ENCODE measurements around the gene TTLL5.

Gene TTLL5

DNA sequence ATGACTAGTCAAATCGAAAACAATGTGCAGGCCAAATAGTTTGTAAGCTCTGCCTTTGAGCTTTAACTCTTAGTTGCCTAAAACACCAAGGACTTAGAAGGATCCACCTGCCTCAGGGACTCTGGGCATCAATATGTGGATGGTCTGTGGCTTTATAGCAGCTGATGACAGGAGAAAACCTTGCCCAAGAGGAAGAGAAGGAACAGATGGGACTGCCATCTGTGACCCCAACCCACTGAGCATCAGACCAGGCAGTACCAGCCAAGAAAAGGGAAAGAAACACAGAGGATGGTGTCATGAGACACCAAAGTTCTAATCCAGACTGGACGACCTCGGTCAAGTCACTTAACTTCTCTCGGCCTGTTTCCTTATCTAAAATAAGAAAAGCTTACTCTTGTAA is 308.1 kb downstream of the TTLL5 start:
- DNase-seq (ENCODE audit: low read depth, low spot score), result no peak

DNA sequence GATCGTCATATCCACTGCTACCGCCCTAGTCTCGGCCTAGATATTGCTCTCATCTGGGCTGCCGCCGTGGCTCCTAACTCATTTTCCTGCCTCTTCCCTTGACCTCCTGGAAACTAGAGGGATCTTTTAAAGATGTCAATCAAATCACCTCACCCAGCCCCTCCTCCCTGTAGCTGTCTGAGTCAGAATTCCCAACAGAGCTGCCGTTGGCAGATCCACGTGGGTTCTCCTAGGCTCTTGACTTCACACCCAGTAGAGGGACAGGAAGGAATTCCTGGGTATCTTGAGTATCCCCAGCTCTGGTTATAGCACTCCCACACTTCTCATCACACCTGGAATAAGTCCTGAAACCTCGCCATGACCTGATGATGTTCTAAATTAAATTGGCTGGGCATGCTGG is 308.8 kb downstream of the TTLL5 start:
- no peak for DNase-seq (ENCODE audit: low read depth, low spot score)

DNA sequence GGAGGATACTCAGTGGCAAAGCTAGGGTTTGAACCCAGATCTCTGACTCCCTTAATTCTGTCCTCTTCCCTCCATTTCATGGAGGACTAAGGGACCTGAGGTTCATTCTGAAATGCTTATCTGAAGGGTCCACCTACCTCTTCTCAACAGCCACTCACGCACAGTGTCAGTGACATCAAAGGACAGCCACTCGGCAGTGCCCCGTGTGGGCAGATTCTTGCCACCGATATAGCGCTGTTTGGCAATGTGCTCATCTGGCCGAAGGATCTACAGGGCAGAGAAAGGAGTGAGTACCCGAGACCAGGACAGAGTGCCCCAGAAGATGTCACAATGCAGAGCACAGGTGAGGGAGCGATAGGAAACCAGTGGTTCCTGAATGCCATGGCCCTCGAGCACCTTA is 309.9 kb downstream of the TTLL5 start:
- no peak for DNase-seq (ENCODE audit: low read depth, low spot score)

DNA sequence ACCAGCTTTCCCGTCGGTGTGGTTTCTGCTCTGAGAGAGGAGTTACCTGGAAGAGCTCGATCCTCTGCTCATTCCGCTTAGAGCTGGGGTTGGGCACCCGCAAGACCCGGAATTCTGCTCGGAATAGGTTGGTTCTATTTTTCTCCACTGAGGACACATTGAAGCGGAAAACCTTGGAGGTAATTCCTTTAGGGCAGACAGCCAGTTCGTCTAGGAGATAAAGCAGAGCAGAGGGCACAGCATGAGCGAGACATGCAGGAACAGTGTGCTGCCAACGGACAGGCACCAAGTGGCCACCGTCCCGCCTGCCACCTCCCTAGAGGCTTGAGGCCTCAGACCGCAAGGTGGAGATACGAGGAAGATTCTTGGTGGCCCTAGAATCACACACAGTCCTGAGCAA is 310.5 kb downstream of the TTLL5 start:
- DNase-seq (ENCODE audit: low read depth, low spot score), result no peak

DNA sequence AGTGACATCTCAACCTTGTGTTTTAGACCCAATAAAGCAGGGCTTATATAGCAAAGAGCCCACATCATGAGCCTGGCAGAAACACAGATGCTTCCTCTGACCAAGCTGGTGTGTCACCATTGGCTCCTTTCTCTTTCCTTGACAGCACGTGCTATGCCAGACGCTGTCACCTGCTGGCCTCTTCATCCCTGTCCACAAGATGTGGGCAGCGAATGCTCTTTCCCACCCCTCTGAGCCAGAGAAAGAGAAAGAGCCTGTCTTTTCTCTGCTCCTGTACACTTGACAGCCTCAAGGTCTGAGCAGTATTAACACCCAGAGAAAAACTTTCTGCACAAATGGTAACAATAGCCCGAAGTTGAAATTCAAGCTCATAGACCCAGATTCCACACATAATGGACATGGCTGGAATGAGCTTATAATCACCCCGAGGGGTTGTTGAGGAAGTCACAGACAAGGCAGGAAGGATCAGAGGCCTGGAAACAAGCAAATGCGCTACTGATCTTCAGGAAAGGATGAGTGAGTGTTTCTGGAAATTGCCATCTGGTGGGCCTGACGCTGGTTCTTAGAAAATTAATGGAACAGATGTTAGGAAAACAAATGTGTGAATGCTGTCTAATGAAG is 311.9 kb downstream of the TTLL5 start:
- peak; percentile 28 for DNase-seq (ENCODE audit: low read depth, low spot score)

- no peak for DNase-seq (ENCODE audit: low read depth, low spot score)
Measured at GRCh38 chr14:75976826-75977581, 316.0 kb downstream of the TTLL5 start.

- no peak for DNase-seq (ENCODE audit: low read depth, low spot score)
Measured at GRCh38 chr14:75977582-75977943, 316.5 kb downstream of the TTLL5 start.

DNA sequence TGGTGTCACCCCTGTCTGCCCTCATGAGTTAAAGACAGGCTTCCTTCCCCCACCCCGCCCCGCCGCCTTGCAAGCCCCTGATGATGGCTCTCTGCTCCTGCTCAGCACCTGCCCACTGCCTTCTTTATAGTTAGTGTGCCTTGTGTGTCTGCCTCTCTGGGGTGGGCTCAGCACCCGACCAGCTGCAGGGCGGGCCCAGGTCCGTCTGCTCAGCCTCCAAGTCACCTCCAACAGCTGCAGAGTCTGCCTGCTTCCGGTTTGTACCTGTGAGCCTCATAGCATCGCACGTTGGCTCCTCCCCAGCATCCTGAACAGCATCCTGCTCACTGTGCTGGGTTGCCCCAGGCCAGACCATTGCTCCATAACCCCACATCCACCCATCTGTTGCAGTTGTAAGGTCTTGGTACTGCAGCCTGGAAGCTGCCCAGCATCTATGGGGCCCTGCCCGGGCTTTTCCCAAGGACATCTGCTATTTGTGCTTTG is 317.2 kb downstream of the TTLL5 start:
- no peak for DNase-seq (ENCODE audit: low read depth, low spot score)

GRCh38 chr14:75979071-75979571 is 318.1 kb downstream of the TTLL5 start:
- DNase-seq (ENCODE audit: low read depth, low spot score), result peak; percentile 61

GRCh38 chr14:75979648-75980565 is 318.9 kb downstream of the TTLL5 start:
- DNase-seq (ENCODE audit: low read depth, low spot score), result no peak

- DNase-seq (ENCODE audit: low read depth, low spot score), result peak; percentile 54
Measured at GRCh38 chr14:75980856-75981255, 319.8 kb downstream of the TTLL5 start.

DNA sequence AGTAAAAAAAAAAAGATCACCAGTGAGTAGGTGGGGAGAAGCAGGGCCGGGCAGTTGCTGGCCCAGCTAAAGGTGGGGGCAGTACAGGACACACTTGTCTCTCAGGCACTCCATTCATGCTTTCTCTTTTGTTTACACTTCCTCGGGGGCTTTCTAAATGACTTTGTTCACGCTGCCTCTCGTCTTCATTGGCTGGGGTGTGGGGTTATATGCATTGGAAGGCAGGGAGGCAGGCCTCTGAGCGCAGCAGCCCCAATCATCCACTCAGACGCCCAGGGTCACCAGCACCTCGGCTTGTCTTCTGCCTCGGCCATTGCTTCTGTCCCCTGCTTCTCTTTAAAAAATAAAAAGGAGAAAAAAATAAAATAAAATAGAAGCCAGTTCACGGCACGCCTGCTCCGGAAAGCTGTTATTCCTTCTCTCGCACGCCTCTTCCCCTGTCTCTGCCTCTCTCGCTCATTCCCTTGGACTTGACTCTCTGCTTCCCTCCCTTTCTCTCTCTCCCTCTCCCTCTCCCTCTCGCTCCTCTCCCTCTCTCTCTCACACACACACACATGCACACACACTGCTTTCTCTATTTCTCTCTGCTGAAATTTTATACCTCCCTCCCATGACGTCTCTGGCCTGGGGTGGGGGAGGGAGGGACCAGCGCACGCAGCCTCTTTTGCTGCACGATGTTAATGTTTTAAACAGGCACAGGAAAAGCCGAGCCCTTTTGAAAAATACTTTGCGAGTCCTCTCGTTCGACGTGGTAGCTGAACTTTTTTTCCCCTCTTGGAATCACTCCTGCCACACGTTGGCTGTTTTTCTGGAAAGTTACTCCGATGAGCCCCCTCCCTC is 320.6 kb downstream of the TTLL5 start, which contains the start of gene TGFB3:
Gene TGFB3, minus strand, starts transcription at position 570 of the 840 bp plus-strand sequence. CDS start 1,102 bp downstream, outside the sequence.
- peak; percentile 90 for DNase-seq (ENCODE audit: low read depth, low spot score)

DNA sequence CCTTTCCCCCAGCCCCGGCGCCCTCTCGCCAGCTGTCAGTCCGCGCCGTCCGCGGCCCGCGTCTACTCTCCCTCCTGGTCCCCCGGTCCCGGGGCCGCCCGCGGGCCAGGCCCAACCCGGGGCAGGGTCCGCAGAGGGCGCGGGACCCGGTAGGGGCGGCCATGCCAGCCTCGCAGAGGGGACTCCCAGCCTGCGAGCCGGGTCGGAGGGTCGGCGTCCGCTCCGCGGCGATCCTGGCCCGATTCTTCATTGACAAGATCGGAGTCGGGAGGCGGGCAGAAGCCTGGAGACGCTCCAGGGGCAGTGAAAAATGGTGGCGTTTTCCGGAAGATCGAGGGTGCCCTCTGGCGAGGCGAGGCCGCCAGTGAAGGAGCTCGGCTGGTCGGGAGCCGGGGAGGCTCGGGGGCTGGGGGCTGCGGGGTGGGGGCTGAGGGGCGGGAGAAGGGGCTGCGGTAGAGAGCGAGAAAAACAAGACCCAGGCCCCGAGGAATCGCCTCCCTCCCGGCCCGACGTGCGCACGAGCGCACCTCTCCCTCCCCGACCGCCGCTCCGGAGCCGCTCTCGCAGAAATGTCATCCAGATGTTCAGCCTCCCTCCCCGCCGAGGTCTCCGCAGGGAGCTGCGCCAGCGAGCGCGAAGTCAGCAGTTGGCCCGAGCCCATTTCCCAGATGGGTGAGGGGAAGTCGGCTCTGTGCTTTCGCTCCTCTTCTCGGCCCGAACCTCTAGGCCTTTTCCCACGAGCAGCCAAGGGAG is 321.4 kb downstream of the TTLL5 start:
- DNase-seq (ENCODE audit: low read depth, low spot score), result peak; percentile 88

DNA sequence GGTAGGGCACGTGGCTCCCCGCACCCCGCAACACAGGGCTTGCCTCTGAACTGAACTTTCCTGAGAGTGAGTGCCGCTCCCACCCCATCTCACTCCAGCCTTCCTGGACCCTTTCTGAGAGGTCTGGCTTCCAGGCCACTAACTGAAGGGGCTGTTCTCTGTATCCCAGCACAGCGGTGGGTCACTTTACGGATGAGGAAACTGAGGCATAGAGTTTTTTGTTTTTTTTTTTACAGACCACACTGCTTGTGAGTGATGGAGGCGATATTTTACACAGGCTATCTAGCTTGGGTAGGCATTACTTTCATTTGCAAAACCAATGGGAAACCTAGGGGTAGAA is 321.9 kb downstream of the TTLL5 start:
- no peak for DNase-seq (ENCODE audit: low read depth, low spot score)

GRCh38 chr14:75984674-75985073 is 323.6 kb downstream of the TTLL5 start:
- no peak for DNase-seq (ENCODE audit: low read depth, low spot score)

GRCh38 chr14:75985618-75986438 is 324.8 kb downstream of the TTLL5 start, which contains the start of gene IFT43:
Gene IFT43 (plus strand): TSS chr14:75985763. CDS start chr14:75985787, 24 bp downstream.
- DNase-seq (ENCODE audit: low read depth, low spot score), result peak; percentile 65

GRCh38 chr14:75986439-75986765 is 325.4 kb downstream of the TTLL5 start:
- no peak for DNase-seq (ENCODE audit: low read depth, low spot score)

DNA sequence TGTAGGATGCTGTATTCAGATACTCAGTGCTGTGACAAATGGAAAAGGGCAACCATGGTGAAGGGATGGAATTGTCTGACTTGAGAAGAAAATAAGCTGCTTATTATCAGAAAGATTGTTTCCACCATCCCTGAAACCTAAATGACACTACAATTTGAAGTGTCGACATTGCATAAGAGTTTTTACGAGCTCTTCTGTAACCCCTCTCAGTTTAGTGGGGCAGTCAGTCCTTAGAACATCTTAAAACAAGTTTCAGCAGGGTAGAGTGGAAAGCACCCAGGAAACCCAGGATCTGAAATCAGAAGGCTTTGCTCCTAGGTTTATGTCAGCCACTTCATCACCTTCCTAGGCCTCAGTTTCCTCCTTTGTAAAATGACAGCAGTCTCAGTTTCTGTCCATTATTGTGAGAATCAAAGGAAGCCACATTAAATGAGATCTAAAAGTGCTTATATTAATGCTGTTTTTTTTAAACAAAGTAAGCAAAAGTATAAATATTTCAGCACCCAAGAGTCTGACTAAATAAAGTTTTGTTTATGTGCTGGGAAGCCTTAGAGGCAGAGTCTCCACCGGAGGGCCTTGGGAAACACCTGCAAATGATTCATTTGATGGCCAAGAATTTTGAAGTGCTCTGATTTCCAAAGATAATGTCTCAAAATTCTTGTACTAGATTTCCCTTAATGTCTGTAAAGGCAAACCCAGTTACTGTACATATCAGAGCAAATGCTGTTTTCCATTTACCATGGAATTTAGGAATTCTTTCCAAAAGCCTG is 326.3 kb downstream of the TTLL5 start:
- no peak for DNase-seq (ENCODE audit: low read depth, low spot score)

- DNase-seq (ENCODE audit: low read depth, low spot score), result no peak
Measured at GRCh38 chr14:75989134-75989533, 328.1 kb downstream of the TTLL5 start.
